Astrocyte of the cerebellum (primary cell): Measurements from ENCODE around the gene BDNF.

ENCODE experiments used
- DNase-seq: peaks from one replicate; pipeline ENCODE4 v3.0.0-alpha.2; 2011; ENCODE audit warnings: low read depth
- H3K4me3 ChIP-seq: 2 replicates; pipeline ENCODE4 v1.5.1; 2011; ENCODE audit warnings: mild to moderate bottlenecking, low read depth, low read length, moderate library complexity
- in situ Hi-C: cut with HindIII; loops from 2 replicates; pipeline ENCODE4 v1.10.0; 2017; ENCODE audit warnings: low sequenced_read_pairs
- TF ChIP-seq, protein P1 (sequence below): IDR thresholded peaks from 2 replicates; pipeline ENCODE4 v1.5.1; 2012; ENCODE audit warnings: low read length, low read depth, moderate library complexity, mild to moderate bottlenecking; ENCODE audit errors: missing control alignments

Gene BDNF

DNA sequence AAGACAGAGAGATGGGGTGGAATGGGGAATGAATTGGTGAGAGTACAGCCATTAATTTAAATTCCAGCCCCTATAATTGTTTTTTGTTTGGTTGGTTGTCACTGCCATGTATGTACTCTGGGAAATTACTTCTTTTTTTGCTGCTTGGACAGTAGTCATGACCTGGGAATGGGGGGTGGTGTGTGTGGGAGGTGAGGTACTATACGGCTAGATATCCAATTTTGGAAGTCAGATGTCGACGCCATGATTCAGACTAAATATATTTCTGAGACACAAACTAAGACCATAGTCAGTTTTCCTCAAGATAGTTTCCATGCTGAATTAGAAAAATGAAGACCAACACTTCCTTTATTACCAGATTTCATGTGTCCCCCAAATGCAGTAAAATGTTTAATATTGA is 7.4 kb upstream of the BDNF start:
- in situ Hi-C loops: no loop called here
- TF ChIP-seq, protein P1, sequence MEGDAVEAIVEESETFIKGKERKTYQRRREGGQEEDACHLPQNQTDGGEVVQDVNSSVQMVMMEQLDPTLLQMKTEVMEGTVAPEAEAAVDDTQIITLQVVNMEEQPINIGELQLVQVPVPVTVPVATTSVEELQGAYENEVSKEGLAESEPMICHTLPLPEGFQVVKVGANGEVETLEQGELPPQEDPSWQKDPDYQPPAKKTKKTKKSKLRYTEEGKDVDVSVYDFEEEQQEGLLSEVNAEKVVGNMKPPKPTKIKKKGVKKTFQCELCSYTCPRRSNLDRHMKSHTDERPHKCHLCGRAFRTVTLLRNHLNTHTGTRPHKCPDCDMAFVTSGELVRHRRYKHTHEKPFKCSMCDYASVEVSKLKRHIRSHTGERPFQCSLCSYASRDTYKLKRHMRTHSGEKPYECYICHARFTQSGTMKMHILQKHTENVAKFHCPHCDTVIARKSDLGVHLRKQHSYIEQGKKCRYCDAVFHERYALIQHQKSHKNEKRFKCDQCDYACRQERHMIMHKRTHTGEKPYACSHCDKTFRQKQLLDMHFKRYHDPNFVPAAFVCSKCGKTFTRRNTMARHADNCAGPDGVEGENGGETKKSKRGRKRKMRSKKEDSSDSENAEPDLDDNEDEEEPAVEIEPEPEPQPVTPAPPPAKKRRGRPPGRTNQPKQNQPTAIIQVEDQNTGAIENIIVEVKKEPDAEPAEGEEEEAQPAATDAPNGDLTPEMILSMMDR: no peak
- DNase-seq: no peak
- no peak overlapping the region for H3K4me3 ChIP-seq

DNA sequence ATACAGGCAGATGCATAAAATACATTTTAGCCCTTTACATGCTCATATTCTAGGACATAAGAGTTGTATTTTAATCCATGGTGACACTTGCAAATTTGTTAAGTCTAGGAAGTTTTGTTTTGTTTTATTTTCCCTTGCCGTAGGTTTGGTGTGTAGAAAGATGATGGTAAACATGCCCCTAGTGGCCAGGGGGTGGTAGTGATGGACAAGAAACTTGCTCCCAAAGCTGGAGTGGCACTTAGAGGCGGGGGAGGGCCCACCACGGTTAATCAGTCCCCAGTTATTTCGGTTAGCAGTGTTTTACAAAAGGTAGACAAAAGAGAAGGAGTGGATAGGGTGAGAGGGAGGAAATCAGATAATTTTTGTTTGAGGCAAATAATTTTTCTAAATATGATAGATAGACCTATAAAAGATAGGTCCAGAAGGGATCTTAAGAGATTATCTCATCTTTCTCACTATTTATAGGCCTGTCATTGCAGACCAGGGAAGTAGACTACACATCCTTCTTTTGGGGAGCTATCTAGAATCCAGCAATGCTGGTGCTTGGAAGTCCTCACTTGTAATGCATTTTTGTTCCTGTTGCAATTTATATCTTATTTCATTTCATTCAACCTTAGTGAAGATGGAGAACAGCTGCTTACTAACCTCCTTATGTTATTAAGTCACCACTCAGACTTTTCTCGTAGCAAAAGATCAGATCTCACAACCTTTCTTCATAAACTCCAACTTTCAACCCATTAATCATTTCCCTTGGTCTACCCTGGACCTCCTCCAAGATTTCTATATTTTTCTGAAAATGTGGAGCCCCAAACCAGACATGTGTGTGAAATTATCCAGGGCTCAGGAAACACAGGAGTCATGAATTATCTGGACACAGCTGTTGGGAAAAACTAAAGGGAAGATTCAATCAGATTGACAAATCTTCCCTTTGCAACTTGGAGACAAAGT is 5.9 kb upstream of the BDNF start:
- no peak overlapping the region for H3K4me3 ChIP-seq
- TF ChIP-seq, protein P1: peak; percentile 74
- DNase-seq: no peak
- in situ Hi-C loops: no loop called here

DNA sequence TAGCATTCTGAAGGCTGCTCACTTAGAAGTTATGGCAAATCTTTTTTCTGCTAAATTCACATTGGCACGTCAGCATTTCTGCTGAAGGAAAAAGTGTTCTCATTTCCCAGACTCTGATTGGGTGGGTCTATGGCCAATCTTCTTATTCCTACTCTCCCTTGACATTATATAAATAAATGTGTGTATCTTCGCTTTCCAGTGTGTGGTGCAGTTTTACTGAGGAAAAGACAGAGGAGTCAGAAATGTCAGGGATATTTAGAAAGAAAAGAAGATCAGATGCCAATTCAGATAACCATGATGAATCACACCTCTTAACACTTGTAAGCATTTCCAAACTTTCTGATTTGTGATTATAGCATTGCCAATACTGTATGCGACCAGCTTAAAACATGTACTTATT is 3.2 kb upstream of the BDNF start:
- no peak for DNase-seq
- H3K4me3 ChIP-seq: no peak overlapping the region
- in situ Hi-C loops: no loop called here
- TF ChIP-seq, protein P1: no peak

DNA sequence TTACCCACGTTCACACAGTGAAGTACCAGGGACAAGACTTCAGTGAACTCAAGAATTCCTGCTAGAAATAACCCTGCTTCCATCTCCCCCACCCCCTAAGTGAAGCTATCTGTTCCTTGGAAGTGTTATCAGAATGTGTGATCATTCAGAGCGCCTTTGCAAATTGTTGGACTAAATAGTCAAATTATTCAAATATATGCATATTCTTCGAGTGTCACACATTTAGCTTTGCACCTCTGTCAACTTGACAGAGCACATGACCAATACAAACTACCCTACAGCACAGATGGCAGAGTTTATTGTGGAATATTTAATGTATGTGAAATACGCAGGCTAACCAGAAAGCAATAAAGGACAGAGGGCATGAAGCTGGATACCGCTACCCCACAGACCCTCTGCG is 2.6 kb upstream of the BDNF start:
- no peak overlapping the region for H3K4me3 ChIP-seq
- no peak for DNase-seq
- in situ Hi-C loops: no loop called here
- TF ChIP-seq, protein P1: no peak

DNA sequence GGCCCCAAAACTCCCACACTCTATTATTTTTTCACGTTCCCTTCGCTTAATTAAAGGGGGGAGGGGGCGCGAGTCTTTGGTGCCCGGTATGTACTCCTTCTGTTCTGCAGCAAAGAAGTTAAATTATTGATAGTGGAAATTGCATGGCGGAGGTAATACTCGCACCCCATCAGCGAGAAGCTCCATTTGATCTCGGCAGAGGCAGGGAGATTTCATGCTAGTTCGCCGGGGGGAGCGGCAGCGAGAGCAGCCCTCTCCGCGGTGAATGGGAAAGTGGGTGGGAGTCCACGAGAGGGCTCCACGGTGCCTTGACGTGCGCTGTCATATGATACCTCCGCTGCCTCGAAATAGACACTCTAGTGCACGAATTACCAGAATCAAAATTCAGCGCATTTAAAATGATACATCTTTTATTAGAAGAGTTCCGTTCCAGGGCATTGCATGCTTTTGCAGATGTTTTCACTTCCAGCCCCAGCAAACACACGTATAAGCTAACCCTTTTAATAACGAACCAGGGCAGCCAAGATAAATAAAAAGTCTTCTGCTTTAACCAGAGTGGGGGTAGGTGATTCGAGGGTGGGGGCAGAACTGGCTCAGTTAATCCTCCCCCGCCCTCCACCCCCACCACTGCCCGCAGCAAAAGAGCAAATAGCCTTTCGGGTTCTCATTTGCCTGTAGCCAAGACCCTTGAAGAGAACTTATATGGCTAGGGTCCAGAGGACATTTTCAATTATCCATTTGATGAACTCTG is 1.3 kb upstream of the BDNF start:
- in situ Hi-C loops: no loop called here
- peak overlapping the region; percentile 85 for H3K4me3 ChIP-seq
- DNase-seq: no peak
- TF ChIP-seq, protein P1: peak; percentile 22

DNA sequence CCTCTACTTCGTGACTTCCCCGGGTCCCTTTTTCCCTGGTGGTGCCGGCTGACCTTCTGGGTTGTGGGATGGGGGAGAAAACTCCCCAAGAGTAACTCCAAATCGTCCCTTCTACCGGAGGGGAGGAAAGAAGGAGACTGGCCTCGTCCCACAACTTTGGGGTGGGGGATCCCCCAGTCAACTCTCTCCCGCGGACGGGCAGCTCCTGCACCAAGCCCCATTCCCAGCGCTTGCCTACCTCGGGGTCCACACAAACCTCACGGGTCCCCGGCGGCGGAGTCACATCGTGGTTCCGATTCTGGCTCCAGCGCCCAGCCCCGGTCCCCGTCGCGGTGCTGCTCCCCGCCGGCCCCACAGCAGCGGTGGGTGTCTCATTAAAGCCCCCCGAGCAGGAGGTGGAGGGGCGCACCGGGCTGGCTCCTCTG is 317 bp downstream of the BDNF start:
- peak overlapping the region; percentile 85 for H3K4me3 ChIP-seq
- DNase-seq: no peak
- TF ChIP-seq, protein P1: no peak
- in situ Hi-C loops: loop anchor here (5.0 kb wide), 1 partner anchor 1622 kb away; no protein-coding TSS in a partner anchor
